Spleen (tissue), 11 donors: Measurements from ENCODE around the gene ACAN. TPM values are rescaled to one million over a fixed set of nuclear protein-coding genes. Genes with fewer than 3 reads are reported as not detected.

Source experiments
- DNase-seq: peaks from one replicate; pipeline ENCODE4 v3.0.0-alpha.2; 2020
- H3K27ac ChIP-seq, 8 donors: fragments of 200-600 bp; sonication (generic) in 7 of 8; 1 replicate in 4 of 8; 2 replicates in 4 of 8; pipeline versions ENCODE4 v1.5.0 to v1.8.0; 2016 to 2021; ENCODE audit warnings: inconsistent platforms in 4 of 8, mild to moderate bottlenecking in 4 of 8, moderate library complexity in 1 of 8
- H3K27me3 ChIP-seq, 7 donors: fragments of 200-600 bp; sonication (generic) in 6 of 7; replicated peaks in 1 of 7; 1 replicate in 4 of 7; 2 replicates in 3 of 7; pipeline versions ENCODE4 v1.5.0 to v1.8.0; 2016 to 2021; ENCODE audit warnings: inconsistent platforms in 3 of 7, mild to moderate bottlenecking in 1 of 7
- H3K36me3 ChIP-seq, 6 donors: fragments of 200-600 bp; sonication (generic) in 5 of 6; 1 replicate in 4 of 6; 2 replicates in 2 of 6; pipeline versions ENCODE4 v1.5.0 to v1.8.0; 2016 to 2021; ENCODE audit warnings: inconsistent platforms in 2 of 6
- H3K4me1 ChIP-seq, 6 donors: fragments of 200-600 bp; sonication (generic) in 5 of 6; 1 replicate in 3 of 6; 2 replicates in 3 of 6; pipeline versions ENCODE4 v1.5.0 to v1.8.0; 2016 to 2021; ENCODE audit warnings: inconsistent platforms in 3 of 6
- H3K4me3 ChIP-seq, 8 donors: fragments of 200-600 bp; sonication (generic) in 7 of 8; 1 replicate in 4 of 8; 2 replicates in 4 of 8; pipeline versions ENCODE4 v1.5.0 to v1.8.0; 2016 to 2021; ENCODE audit warnings: inconsistent platforms in 4 of 8, mild to moderate bottlenecking in 4 of 8, moderate library complexity in 2 of 8
- H3K9me3 ChIP-seq, 8 donors: fragments of 200-600 bp; sonication (generic) in 7 of 8; 1 replicate in 4 of 8; 2 replicates in 4 of 8; pipeline versions ENCODE4 v1.5.0 to v1.8.0; 2016 to 2021; ENCODE audit warnings: inconsistent platforms in 4 of 8
- POLR2A ChIP-seq, 3 donors: fragments of 450-650 bp; IDR thresholded peaks; one replicate each; pipeline ENCODE4 v1.5.1; 2017; ENCODE audit warnings: antibody characterized with exemption in 3 of 3, mild to moderate bottlenecking in 1 of 3
- POLR2AphosphoS5 ChIP-seq, 3 donors: sonication (generic); formaldehyde crosslinking; IDR thresholded peaks; one replicate each; pipeline ENCODE4 v1.5.1; 2017; ENCODE audit warnings: antibody characterized with exemption in 3 of 3
- WGBS, 5 donors: extraction: QIAGEN DNeasy Blood & Tissue Kit in 3 of 5; methylation state at CpG; one replicate each; pipeline versions ENCODE4 v1.1.5 to v1.1.7; 2013 to 2018; 5-methylcytosine and 5-hydroxymethylcytosine counted together
- intact Hi-C: fragments of 100-400 bp; cut with DNase I; formaldehyde crosslinking; loops from one replicate; pipeline ENCODE4 v1.15.0; 2023; ENCODE audit warnings: low total_unique reads
- polyA plus RNA-seq, 3 donors: library from polyadenylated mRNA; stranded (reverse); fragments of 200-250 nt; gene quantifications; one replicate each; pipeline ENCODE4 v1.2.1, GENCODE V29; 2013
- total RNA-seq, 7 donors: library from RNA; depleted of rRNA in 3 of 7; stranded (reverse); fragments of >200 nt in 3 of 7; fragmentation: NEBNext Ultra II Directional in 4 of 7; extraction: Animal tissue kit (Norgen Biotek cat#: 25700) in 4 of 7; gene quantifications; one replicate each; pipeline versions ENCODE4 v1.1.0 to v1.2.1, GENCODE V29; 2016 to 2021
- TF ChIP-seq, protein P1 (sequence below), 11 experiments: fragments of 200-600 bp in 7 of 11; fragments of 450-650 bp in 4 of 11; sonication (generic) in 4 of 11; IDR thresholded peaks in 8 of 11; conservative IDR thresholded peaks in 3 of 11; 1 replicate in 7 of 11; 2 replicates in 4 of 11; pipeline versions ENCODE4 v1.4.0 to v1.8.0; 2016 to 2021; ENCODE audit warnings: antibody characterized with exemption in 11 of 11, inconsistent platforms in 4 of 11, mild to moderate bottlenecking in 1 of 11
- donor health status: healthy with polysubstance abuse.
- donor health status: DM: no; HTN: no; CAD: no; lungs with moderate emphysema.
- donor health status: DM: no; HTN: no; CAD: no.
- donor health status: Bipolar disorder and iron deficiency.
- donor health status: healthy.
- donor health status: DM: no; HTN: no; CAD: no.
- donor health status: DM: yes; HTN: yes; CAD: no.

ACAN gene
- total and polyA plus RNA-seq, 10 donors = 0.09 to 2.1 (median 0.87) TPM

DNA sequence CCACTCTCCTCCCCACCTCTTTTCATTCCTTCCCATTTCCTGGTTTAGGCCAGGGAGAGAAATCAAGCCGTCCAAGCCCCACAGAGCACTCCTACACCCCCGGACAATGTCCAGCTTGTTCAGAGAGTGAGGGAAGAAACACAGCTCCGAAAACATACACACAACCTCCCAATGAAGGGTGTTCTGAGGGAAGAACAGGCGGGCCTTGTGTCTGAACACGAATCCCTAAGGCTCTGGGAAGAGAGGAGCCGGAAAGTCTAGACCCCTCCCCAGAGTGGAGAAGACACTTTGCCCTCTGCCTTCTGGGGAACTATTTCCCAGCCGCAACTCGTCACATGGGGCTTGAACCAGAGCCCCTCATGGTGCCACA, 30.5 kb downstream of the ACAN start:
- no peaks in the 10 kb centered on the region for H3K36me3 ChIP-seq
- intact Hi-C loops = loop anchor here (10.0 kb wide), 1 partner anchor 209 kb away; the partner anchor contains the start of gene AEN
- no peak overlapping the region for H3K27ac ChIP-seq
- peaks cover 0 to 8% (median 0%) of the 10 kb centered on the region in 6 donors for H3K4me1 ChIP-seq
- no peak overlapping the region for H3K4me3 ChIP-seq
- TF ChIP-seq POLR2A (IDR thresholded peaks at IDR 0.05) (no peak), POLR2AphosphoS5 (IDR thresholded peaks at IDR 0.05) (no peak)
- TF ChIP-seq, protein P1, sequence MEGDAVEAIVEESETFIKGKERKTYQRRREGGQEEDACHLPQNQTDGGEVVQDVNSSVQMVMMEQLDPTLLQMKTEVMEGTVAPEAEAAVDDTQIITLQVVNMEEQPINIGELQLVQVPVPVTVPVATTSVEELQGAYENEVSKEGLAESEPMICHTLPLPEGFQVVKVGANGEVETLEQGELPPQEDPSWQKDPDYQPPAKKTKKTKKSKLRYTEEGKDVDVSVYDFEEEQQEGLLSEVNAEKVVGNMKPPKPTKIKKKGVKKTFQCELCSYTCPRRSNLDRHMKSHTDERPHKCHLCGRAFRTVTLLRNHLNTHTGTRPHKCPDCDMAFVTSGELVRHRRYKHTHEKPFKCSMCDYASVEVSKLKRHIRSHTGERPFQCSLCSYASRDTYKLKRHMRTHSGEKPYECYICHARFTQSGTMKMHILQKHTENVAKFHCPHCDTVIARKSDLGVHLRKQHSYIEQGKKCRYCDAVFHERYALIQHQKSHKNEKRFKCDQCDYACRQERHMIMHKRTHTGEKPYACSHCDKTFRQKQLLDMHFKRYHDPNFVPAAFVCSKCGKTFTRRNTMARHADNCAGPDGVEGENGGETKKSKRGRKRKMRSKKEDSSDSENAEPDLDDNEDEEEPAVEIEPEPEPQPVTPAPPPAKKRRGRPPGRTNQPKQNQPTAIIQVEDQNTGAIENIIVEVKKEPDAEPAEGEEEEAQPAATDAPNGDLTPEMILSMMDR (IDR thresholded peaks at IDR 0.05 in 8 of 11, conservative IDR thresholded peaks at IDR 0.05 in 3 of 11) = no peak
- WGBS, 5 donors = 68 to 81% (median 78%) methylated on average over 8 of the region's 8 CpGs
- H3K9me3 ChIP-seq = no peaks in the 10 kb centered on the region
- DNase-seq = no peak
- H3K27me3 ChIP-seq = peaks cover 0 to 5% (median 0%) of the 10 kb centered on the region in 7 donors

DNA sequence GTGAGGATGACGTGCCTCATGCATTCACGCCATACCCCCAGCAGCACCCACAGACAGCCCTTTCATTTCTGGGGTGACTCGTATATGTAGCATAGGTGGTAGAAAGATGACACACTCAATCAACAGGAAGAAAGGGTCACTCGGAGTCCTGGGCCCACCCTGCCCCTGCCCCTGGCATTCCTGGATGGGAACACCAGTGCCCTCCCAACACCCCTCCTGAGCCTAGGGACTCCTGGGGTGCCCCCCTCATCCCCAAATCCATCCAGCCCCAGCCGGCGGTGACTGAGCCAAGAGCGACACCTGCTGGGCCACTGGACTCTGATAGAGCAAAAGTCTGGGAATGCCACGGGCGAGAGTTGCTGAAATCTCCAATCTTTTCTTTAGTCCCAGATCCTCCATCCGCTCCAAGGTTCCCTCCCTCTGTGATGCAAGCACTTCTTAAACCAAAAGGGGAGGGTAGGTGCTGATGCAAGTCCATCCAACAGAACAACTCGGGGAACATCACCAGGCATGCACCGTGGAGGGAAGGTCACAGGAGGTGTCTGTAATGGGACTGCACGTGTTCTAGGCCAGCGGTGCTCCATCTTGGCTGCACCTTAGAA, 31.1 kb downstream of the ACAN start:
- WGBS, 5 donors = 36 to 56% (median 47%) methylated on average over 14 of the region's 14 CpGs
- no peak overlapping the region for H3K27ac ChIP-seq

DNA sequence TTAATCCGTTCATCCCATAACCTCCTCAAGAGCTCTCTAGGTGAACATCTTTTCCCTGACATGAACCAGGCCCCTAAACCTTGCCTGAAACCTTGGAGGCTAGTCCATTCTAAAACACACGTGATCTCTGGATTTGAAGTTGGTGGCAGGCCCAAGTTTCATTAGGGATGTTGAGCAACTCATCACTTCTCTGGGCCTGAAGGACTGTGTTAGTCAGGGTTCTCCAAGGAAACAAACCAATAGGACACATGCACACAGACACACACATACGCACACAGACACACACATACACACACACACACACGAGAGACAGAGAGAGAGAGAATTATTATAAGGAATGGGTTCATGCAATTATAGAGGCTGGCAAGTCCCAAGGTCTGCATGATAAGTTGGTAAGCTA, 31.9 kb downstream of the ACAN start:
- Histone ChIP-seq H3K27ac (no peak overlapping the region), H3K4me1 (peaks cover 0 to 8% (median 0%) of the 10 kb centered on the region in 6 donors), H3K36me3 (no peaks in the 10 kb centered on the region), H3K27me3 (peaks cover 0 to 13% (median 0%) of the 10 kb centered on the region in 7 donors), H3K4me3 (no peak overlapping the region), H3K9me3 (no peaks in the 10 kb centered on the region)
- intact Hi-C loops = loop anchor here (10.0 kb wide), 1 partner anchor 210 kb away; the partner anchor contains the start of gene AEN
- TF ChIP-seq, protein P1 (IDR thresholded peaks at IDR 0.05 in 8 of 11, conservative IDR thresholded peaks at IDR 0.05 in 3 of 11) = no peak
- TF ChIP-seq POLR2A (IDR thresholded peaks at IDR 0.05) (no peak), POLR2AphosphoS5 (IDR thresholded peaks at IDR 0.05) (no peak)
- DNase-seq = no peak
- 85 to 95% (median 88%) methylated on average over 4 of the region's 4 CpGs for WGBS, 5 donors

More for the DNA sequence above, 31.1 kb downstream of the ACAN start:
- no peak overlapping the region for H3K4me3 ChIP-seq
- DNase-seq = peak; percentile 80
- H3K9me3 ChIP-seq = no peaks in the 10 kb centered on the region
- peaks cover 0 to 8% (median 0%) of the 10 kb centered on the region in 6 donors for H3K4me1 ChIP-seq
- intact Hi-C loops = loop anchor here (10.0 kb wide), 1 partner anchor 210 kb away; the partner anchor contains the start of gene AEN
- no peaks in the 10 kb centered on the region for H3K36me3 ChIP-seq
- peaks cover 0 to 8% (median 0%) of the 10 kb centered on the region in 7 donors for H3K27me3 ChIP-seq
- TF ChIP-seq, protein P1 (IDR thresholded peaks at IDR 0.05 in 8 of 11, conservative IDR thresholded peaks at IDR 0.05 in 3 of 11) = peak in 9 of 11 experiments; percentile 25 to 63 (median 55)
- TF ChIP-seq POLR2A (IDR thresholded peaks at IDR 0.05) = no peak

DNA sequence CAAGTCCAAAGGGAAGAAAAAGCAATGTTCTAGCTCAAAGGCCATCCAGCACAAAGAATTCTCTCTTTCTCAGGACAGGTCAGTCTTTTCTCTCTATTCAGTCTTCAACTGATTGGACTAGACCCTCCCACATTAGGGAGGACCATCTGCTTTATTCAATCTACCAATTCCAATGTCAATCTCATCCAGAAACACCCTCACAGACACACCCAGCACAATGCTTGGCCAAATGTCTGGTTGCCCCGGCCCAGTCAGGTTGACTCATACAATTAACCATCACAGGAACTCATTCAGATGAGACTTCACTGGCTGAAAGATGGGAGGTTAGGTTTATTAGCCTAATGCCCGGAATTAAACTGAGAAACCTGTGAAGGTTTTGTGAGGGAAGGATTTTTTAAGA, 32.4 kb downstream of the ACAN start:
- Histone ChIP-seq H3K4me1 (peaks cover 0 to 8% (median 0%) of the 10 kb centered on the region in 6 donors), H3K36me3 (no peaks in the 10 kb centered on the region), H3K27me3 (peaks cover 0 to 13% (median 0%) of the 10 kb centered on the region in 7 donors), H3K9me3 (no peaks in the 10 kb centered on the region), H3K27ac (no peak overlapping the region), H3K4me3 (no peak overlapping the region)
- TF ChIP-seq POLR2A (IDR thresholded peaks at IDR 0.05) = no peak
- no peak for TF ChIP-seq POLR2AphosphoS5 (IDR thresholded peaks at IDR 0.05)
- TF ChIP-seq, protein P1 (IDR thresholded peaks at IDR 0.05 in 8 of 11, conservative IDR thresholded peaks at IDR 0.05 in 3 of 11) = no peak
- intact Hi-C loops = loop anchor here (10.0 kb wide), 1 partner anchor 211 kb away; the partner anchor contains the start of gene AEN
- 74 to 96% (median 74%) methylated on average over 2 of the region's 2 CpGs for WGBS, 5 donors
- no peak for DNase-seq
